K562 (cell line): ENCODE results near the gene BIN1. TPM values are rescaled to one million over a fixed set of nuclear protein-coding genes. Genes with fewer than 3 reads are reported as not detected.

Experiments
- ATAC-seq: fragments of 200-7000 bp; cut with Tn5 transposase; 3 replicates; pipeline ENCODE4 v1.9.1; 2020; ENCODE audit warnings: moderate library complexity
- BruUV-seq: library from RNA; stranded (reverse); fragments of 400-500 nt; replicated peaks from 2 replicates; lab custom pipeline; 2021; lab: Mats Ljungman, UMichigan
- CTCF ChIA-PET: fragments of 300-600 bp; formaldehyde crosslinking; extraction: SDS; loops from one replicate; lab custom pipeline; 2021; ENCODE audit warnings: low intra/inter-chr PET ratio; lab: Yijun Ruan, JAX
- POLR2A ChIA-PET: fragments of 300-600, 350-650 bp; sonication (Branson Sonifier 250); formaldehyde crosslinking; extraction: SDS; loops from one replicate; lab custom pipeline; 2021; ENCODE audit warnings: antibody characterized with exemption, inconsistent platforms; lab: Yijun Ruan, JAX
- DNase-seq, 4 experiments: peaks; one replicate each; pipeline versions ENCODE4 v3.0.0 to v3.0.0-alpha.2; 2011 to 2018; ENCODE audit warnings: low spot score in 3 of 4, mixed read lengths in 3 of 4; ENCODE audit errors: extremely low read depth in 1 of 4
- FAIRE-seq: peaks from 2 replicates; lab custom pipeline; 2011; peaks lifted over from hg19 to GRCh38; lab: Jason Lieb, UNC
- H2AFZ ChIP-seq: 2 replicates; pipeline ENCODE4 v1.6.0; 2011; ENCODE audit warnings: low read depth, low read length, control low read depth, inconsistent platforms
- H3K27ac ChIP-seq: fragments of 200-600 bp; 3 replicates; pipeline ENCODE4 v1.8.0; 2011; ENCODE audit warnings: low read depth, mild to moderate bottlenecking, control low read depth, inconsistent platforms, low read length, moderate library complexity, mixed read lengths; ENCODE audit errors: extremely low read depth
- H3K27me3 ChIP-seq, 2 experiments: fragments of 300-600 bp in 1 of 2; 2 replicates in 1 of 2; 3 replicates in 1 of 2; pipeline versions ENCODE4 v1.6.0 to v1.8.0; 2011; ENCODE audit warnings: inconsistent platforms in 2 of 2, low read length in 2 of 2, mild to moderate bottlenecking in 1 of 2, mixed read lengths in 1 of 2, moderate library complexity in 1 of 2; ENCODE audit not compliant: control insufficient read depth in 2 of 2, insufficient read depth in 2 of 2
- H3K36me3 ChIP-seq: fragments of 300-600 bp; 3 replicates; pipeline ENCODE4 v1.8.0; 2011; ENCODE audit warnings: mild to moderate bottlenecking, low read length, inconsistent platforms; ENCODE audit not compliant: control insufficient read depth, insufficient read depth
- H3K4me1 ChIP-seq, 2 experiments: fragments of 200-600 bp in 1 of 2; replicated peaks in 1 of 2; 2 replicates in 1 of 2; 3 replicates in 1 of 2; pipeline versions ENCODE4 v1.5.1 to v1.8.0; 2011; ENCODE audit warnings: inconsistent platforms in 2 of 2, low read length in 2 of 2, mild to moderate bottlenecking in 1 of 2, mixed read lengths in 1 of 2, moderate library complexity in 1 of 2; ENCODE audit not compliant: control insufficient read depth in 2 of 2, insufficient read depth in 2 of 2
- H3K4me2 ChIP-seq: 2 replicates; pipeline ENCODE4 v1.6.1; 2011; ENCODE audit warnings: low read length, control low read depth, inconsistent platforms, mixed read lengths; ENCODE audit not compliant: insufficient read depth
- H3K4me3 ChIP-seq: fragments of 200-600 bp; sonication (generic), shearing (Covaris generic); 2 replicates; pipeline ENCODE4 v1.5.1; 2016; ENCODE audit warnings: control low read depth, inconsistent platforms
- H3K79me2 ChIP-seq: fragments of 200-600 bp; 3 replicates; pipeline ENCODE4 v1.8.0; 2011; ENCODE audit warnings: low read length, inconsistent platforms; ENCODE audit not compliant: control insufficient read depth, insufficient read depth
- H3K9ac ChIP-seq, 2 experiments: 2 replicates each; pipeline versions ENCODE4 v1.6.0 to v1.6.1; 2011; ENCODE audit warnings: low read depth in 2 of 2, low read length in 2 of 2, control low read depth in 1 of 2, inconsistent platforms in 1 of 2, mild to moderate bottlenecking in 1 of 2, mixed read lengths in 1 of 2; ENCODE audit not compliant: insufficient read depth in 1 of 2
- H3K9me1 ChIP-seq: one replicate; pipeline ENCODE4 v1.6.0; 2011; ENCODE audit warnings: inconsistent platforms, mild to moderate bottlenecking, low read length, moderate library complexity; ENCODE audit not compliant: control insufficient read depth, insufficient read depth
- H3K9me3 ChIP-seq: replicated peaks from 2 replicates; pipeline ENCODE4 v1.5.1; 2011; ENCODE audit warnings: low read depth, low read length, inconsistent platforms; ENCODE audit not compliant: control insufficient read depth, insufficient read depth
- H4K20me1 ChIP-seq: replicated peaks from 2 replicates; pipeline ENCODE4 v1.6.1; 2011; ENCODE audit warnings: low read length, inconsistent platforms, mixed read lengths; ENCODE audit not compliant: control insufficient read depth, insufficient read depth
- CCNT2 ChIP-seq: IDR thresholded peaks from 2 replicates; pipeline ENCODE4 v1.6.1; 2011; ENCODE audit warnings: borderline replicate concordance, low read depth, mild to moderate bottlenecking, moderate library complexity, mixed read lengths, low read length; ENCODE audit not compliant: insufficient read length; ENCODE audit errors: extremely low read depth
- E2F3 ChIP-seq: fragments of 250-450 bp; sonication (Bioruptor Pico); IDR thresholded peaks from 2 replicates; pipeline ENCODE4 v1.4.0; 2020; ENCODE audit warnings: mild to moderate bottlenecking
- MNT ChIP-seq, 2 experiments: fragments of 450-650 bp; conservative IDR thresholded peaks; 2 replicates each; pipeline ENCODE4 v1.6.1; 2017; ENCODE audit warnings: mild to moderate bottlenecking in 2 of 2, moderate library complexity in 2 of 2
- MYBL2 ChIP-seq, 2 experiments: fragments of 450-650 bp in 1 of 2; sonication (generic) in 1 of 2; formaldehyde crosslinking in 1 of 2; IDR thresholded peaks; 2 replicates each; pipeline versions ENCODE4 v1.6.1 to v1.8.1; 2017 to 2022; ENCODE audit warnings: borderline replicate concordance in 1 of 2, inconsistent platforms in 1 of 2, low read depth in 1 of 2, mild to moderate bottlenecking in 1 of 2, missing genetic modification reagents in 1 of 2, moderate library complexity in 1 of 2
- SAFB ChIP-seq: fragments of 200-400 bp; formaldehyde crosslinking; IDR thresholded peaks from 2 replicates; pipeline ENCODE4 v1.6.1; 2017; ENCODE audit warnings: low read depth, low read length, borderline replicate concordance
- THAP7 ChIP-seq: fragments of 250-450 bp; sonication (Bioruptor Pico); IDR thresholded peaks from 2 replicates; pipeline ENCODE4 v1.5.0; 2021
- TRIM24 ChIP-seq, 2 experiments: fragments of 450-650 bp; IDR thresholded peaks; 2 replicates each; pipeline ENCODE4 v1.6.1; 2016
- ZNF551 ChIP-seq: fragments of 250-450 bp; sonication (Bioruptor Pico); IDR thresholded peaks from 2 replicates; pipeline ENCODE4 v1.5.0; 2021; ENCODE audit warnings: mild to moderate bottlenecking, moderate library complexity
- ZNF75A ChIP-seq: fragments of 450-650 bp; formaldehyde crosslinking; IDR thresholded peaks from 2 replicates; pipeline ENCODE4 v1.4.0; 2020; ENCODE audit warnings: mild to moderate bottlenecking
- WGBS: fragments of 100-300 bp; shearing (Covaris generic); methylation state at CpG from one replicate; pipeline ENCODE4 v1.1.6; 2016; ENCODE audit warnings: low coverage, mixed read lengths; ENCODE audit not compliant: insufficient coverage; ENCODE audit errors: missing lambda C conversion rate; 5-methylcytosine and 5-hydroxymethylcytosine counted together
- in situ Hi-C: fragments of 300-500 bp; cut with MboI; formaldehyde crosslinking; loops from 4 replicates; pipeline ENCODE4 v1.15.0; 2018; ENCODE audit warnings: inconsistent platforms, mixed read lengths
- intact Hi-C: fragments of 100-400 bp; cut with micrococcal nuclease; formaldehyde crosslinking; loops from 2 replicates; pipeline ENCODE4 v1.14.2; 2022
- polyA plus RNA-seq, 8 experiments: library from polyadenylated mRNA; depleted of rRNA in 4 of 8; stranded (reverse) in 5 of 8; unstranded in 3 of 8; fragments of >200 nt; fragmentation: Nextera tagmentation in 2 of 8; fragmentation: Illumina TruSeq in 1 of 8; extraction: Ambion mirVana in 2 of 8; extraction: Trizol in 1 of 8; gene quantifications; 2 replicates each; pipeline versions ENCODE4 v1.2.1 to v1.2.3, GENCODE V29; 2011 to 2014; ENCODE audit warnings: inconsistent platforms in 1 of 8, missing spikeins in 1 of 8
- total RNA-seq, 7 experiments: library from RNA; depleted of rRNA in 6 of 7; stranded (reverse); fragments of >200 nt in 6 of 7; fragmentation: Illumina TruSeq in 2 of 7; extraction: Trizol in 2 of 7; gene quantifications; 2 replicates each; pipeline versions ENCODE4 v1.2.1 to v1.2.3, GENCODE V29; 2011 to 2021; ENCODE audit warnings: low replicate concordance in 1 of 7
- TF ChIP-seq, protein P1 (sequence below): fragments of 450-650 bp; conservative IDR thresholded peaks from 2 replicates; pipeline ENCODE4 v1.6.1; 2016; ENCODE audit warnings: missing genetic modification characterization, low read depth, mild to moderate bottlenecking, missing compliant biosample characterization, moderate library complexity

Gene BIN1
- total and polyA plus RNA-seq, 9 of the 15 experiments (the other 6 are each of a cell fraction or from before 2014, with no cell fraction given): 0.04 to 2.8 (median 0.79) TPM; not detected in 1

GRCh38 chr2:127045792-127046501 lies 61.0 kb downstream of the BIN1 start:
- Histone ChIP-seq H3K79me2 (no peaks in the 10 kb centered on the region), H3K9me1 (no peaks in the 10 kb centered on the region), H3K9me3 (0 out of 2 replicates have a peak, but pooled peaks cover 2% of the 10 kb centered on the region), H3K27me3 (peaks cover 7 to 92% of the 10 kb centered on the region in 2 experiments; a peak in 4 of 5 replicates), H2AFZ (no peak overlapping the region), H3K4me3 (no peak overlapping the region), H3K4me2 (no peak overlapping the region), H3K27ac (no peak overlapping the region), H4K20me1 (peaks cover 3% of the 10 kb centered on the region; the same call in 1 of the 2 replicates), H3K9ac (no peak overlapping the region; a peak in 1 of 4 replicates), H3K36me3 (no peaks in the 10 kb centered on the region), H3K4me1 (peaks cover 0 to 32% of the 10 kb centered on the region in 2 experiments; a peak in 2 of 5 replicates)
- intact Hi-C loops (no loop called here), in situ Hi-C loops (no loop called here)
- DNase-seq (no peak), ATAC-seq (no peak), FAIRE-seq (no peak)
- BruUV-seq: no TSS peak
- ChIA-PET CTCF (no interaction called here), POLR2A (no interaction called here)
- WGBS: 6% methylated on average over 20 of the region's 20 CpGs
- TF ChIP-seq ZNF75A (CRISPR knock-in tag) (no peak), MNT (conservative IDR thresholded peaks at IDR 0.05) (no peak), THAP7 (no peak), E2F3 (CRISPR knock-in tag) (no peak), CCNT2 (no peak), ZNF551 (CRISPR knock-in tag) (no peak), SAFB (no peak), TRIM24 (IDR thresholded peaks at IDR 0.05) (no peak), MYBL2 (IDR thresholded peaks at IDR 0.05; ENCODE audit: low read depth) (no peak), MYBL2 (CRISPR knock-in tag; IDR thresholded peaks at IDR 0.05; ENCODE audit: borderline replicate concordance) (no peak)
- TF ChIP-seq, protein P1, sequence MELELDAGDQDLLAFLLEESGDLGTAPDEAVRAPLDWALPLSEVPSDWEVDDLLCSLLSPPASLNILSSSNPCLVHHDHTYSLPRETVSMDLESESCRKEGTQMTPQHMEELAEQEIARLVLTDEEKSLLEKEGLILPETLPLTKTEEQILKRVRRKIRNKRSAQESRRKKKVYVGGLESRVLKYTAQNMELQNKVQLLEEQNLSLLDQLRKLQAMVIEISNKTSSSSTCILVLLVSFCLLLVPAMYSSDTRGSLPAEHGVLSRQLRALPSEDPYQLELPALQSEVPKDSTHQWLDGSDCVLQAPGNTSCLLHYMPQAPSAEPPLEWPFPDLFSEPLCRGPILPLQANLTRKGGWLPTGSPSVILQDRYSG (tag): no peak
